Astrocyte (in vitro differentiated cells and primary cell): ENCODE measurements around the gene KRTAP5-5. TPM values are rescaled to one million over a fixed set of nuclear protein-coding genes. Genes with fewer than 3 reads are reported as not detected.
"Not testable (repeated sequence)": the region's sequence is repeated elsewhere in the genome, so short reads cannot be mapped to it uniquely, and the experiment has no call there.

Experiments used
- DNase-seq: peaks from one replicate; pipeline ENCODE4 v3.0.0-alpha.2; 2010; ENCODE audit warnings: low read depth
- FAIRE-seq: peaks from 2 replicates; lab custom pipeline; 2011; peaks lifted over from hg19 to GRCh38; lab: Jason Lieb, UNC
- H2AFZ ChIP-seq: 2 replicates; pipeline ENCODE4 v1.6.0; 2012; ENCODE audit warnings: low read depth, low read length, inconsistent platforms
- H3K27ac ChIP-seq: 2 replicates; pipeline ENCODE4 v1.5.1; 2011; ENCODE audit warnings: low read depth, low read length, inconsistent platforms
- H3K27me3 ChIP-seq: 2 replicates; pipeline ENCODE4 v1.6.0; 2011; ENCODE audit warnings: low read length, inconsistent platforms; ENCODE audit not compliant: insufficient read depth
- H3K36me3 ChIP-seq: 2 replicates; pipeline ENCODE4 v1.5.1; 2011; ENCODE audit warnings: low read length, inconsistent platforms; ENCODE audit not compliant: insufficient read depth
- H3K4me1 ChIP-seq: 2 replicates; pipeline ENCODE4 v1.5.1; 2011; ENCODE audit warnings: low read length, inconsistent platforms; ENCODE audit not compliant: insufficient read depth
- H3K4me2 ChIP-seq: 2 replicates; pipeline ENCODE4 v1.6.0; 2012; ENCODE audit warnings: low read length, inconsistent platforms
- H3K4me3 ChIP-seq: 2 replicates; pipeline ENCODE4 v1.5.1; 2011; ENCODE audit warnings: low read depth, mild to moderate bottlenecking, low read length, inconsistent platforms; ENCODE audit not compliant: insufficient read depth
- H3K79me2 ChIP-seq: 2 replicates; pipeline ENCODE4 v1.6.0; 2012; ENCODE audit warnings: mild to moderate bottlenecking, low read length, inconsistent platforms; ENCODE audit not compliant: insufficient read depth
- H3K9ac ChIP-seq: 2 replicates; pipeline ENCODE4 v1.6.0; 2012; ENCODE audit warnings: mild to moderate bottlenecking, low read length, inconsistent platforms
- H3K9me3 ChIP-seq: 2 replicates; pipeline ENCODE4 v1.5.1; 2012; ENCODE audit warnings: low read depth, mild to moderate bottlenecking, low read length, inconsistent platforms; ENCODE audit not compliant: insufficient read depth
- H4K20me1 ChIP-seq: 2 replicates; pipeline ENCODE4 v1.6.0; 2012; ENCODE audit warnings: low read length, inconsistent platforms; ENCODE audit not compliant: insufficient read depth
- H3K27ac Mint-ChIP-seq: one replicate; pipeline ENCODE4 v1.8.0; 2021; ENCODE audit warnings: mild to moderate bottlenecking, mixed read lengths; ENCODE audit not compliant: unreplicated experiment
- H3K27me3 Mint-ChIP-seq: one replicate; pipeline ENCODE4 v1.8.0; 2021; ENCODE audit warnings: low read depth, mixed read lengths; ENCODE audit not compliant: unreplicated experiment
- H3K36me3 Mint-ChIP-seq: one replicate; pipeline ENCODE4 v1.8.0; 2021; ENCODE audit warnings: low read depth, mixed read lengths; ENCODE audit not compliant: unreplicated experiment
- H3K4me1 Mint-ChIP-seq: one replicate; pipeline ENCODE4 v1.8.0; 2021; ENCODE audit warnings: low read depth, mixed read lengths; ENCODE audit not compliant: unreplicated experiment
- H3K4me3 Mint-ChIP-seq: one replicate; pipeline ENCODE4 v1.8.0; 2021; ENCODE audit warnings: mild to moderate bottlenecking, moderate library complexity, mixed read lengths; ENCODE audit not compliant: unreplicated experiment
- H3K9me3 Mint-ChIP-seq: one replicate; pipeline ENCODE4 v1.8.0; 2021; ENCODE audit warnings: mild to moderate bottlenecking, mixed read lengths; ENCODE audit not compliant: unreplicated experiment
- CTCF ChIP-seq: IDR thresholded peaks from 2 replicates; pipeline ENCODE4 v1.5.1; 2011; ENCODE audit warnings: low read depth, mild to moderate bottlenecking, inconsistent platforms, low read length, moderate library complexity; ENCODE audit not compliant: insufficient read depth
- EZH2 ChIP-seq: IDR thresholded peaks from 2 replicates; pipeline ENCODE4 v1.6.1; 2012; ENCODE audit warnings: mild to moderate bottlenecking, low read length, inconsistent platforms; ENCODE audit not compliant: insufficient read depth
- total RNA-seq: library from RNA; stranded (reverse); gene quantifications from 2 replicates; pipeline ENCODE4 v1.2.1, GENCODE V29; 2021

Gene KRTAP5-5
- total RNA-seq, 1 donor from 2014 or later = not detected

GRCh38 chr11:1659506-1659905, 29.9 kb downstream of the KRTAP5-5 start:
- Histone ChIP-seq H4K20me1 (no peaks in the 10 kb centered on the region), H2AFZ (no peak overlapping the region), H3K4me3 (no peak overlapping the region), H3K4me1 (no peaks in the 10 kb centered on the region), H3K9me3 (no peaks in the 10 kb centered on the region), H3K4me2 (no peak overlapping the region), H3K9ac (no peak overlapping the region), H3K79me2 (no peaks in the 10 kb centered on the region), H3K27me3 (peaks cover 11% of the 10 kb centered on the region), H3K36me3 (no peaks in the 10 kb centered on the region), H3K27ac (no peak overlapping the region)
- Mint-ChIP-seq H3K27ac (no peak overlapping the region), H3K4me3 (no peak overlapping the region), H3K4me1 (no peaks in the 10 kb centered on the region), H3K27me3 (peaks cover 53% of the 10 kb centered on the region), H3K9me3 (no peaks in the 10 kb centered on the region), H3K36me3 (peaks cover 3% of the 10 kb centered on the region)
- no peak for FAIRE-seq
- TF ChIP-seq EZH2 = no peak
- no peak for TF ChIP-seq CTCF
- no peak for DNase-seq

- Mint-ChIP-seq H3K27ac (no peak overlapping the region), H3K4me3 (no peak overlapping the region), H3K27me3 (peaks cover 50% of the 10 kb centered on the region), H3K36me3 (peaks cover 3% of the 10 kb centered on the region), H3K9me3 (no peaks in the 10 kb centered on the region), H3K4me1 (no peaks in the 10 kb centered on the region)
- Histone ChIP-seq H3K27ac (no peak overlapping the region), H3K9me3 (no peaks in the 10 kb centered on the region), H3K27me3 (peaks cover 11% of the 10 kb centered on the region), H3K9ac (no peak overlapping the region), H3K4me1 (no peaks in the 10 kb centered on the region), H2AFZ (no peak overlapping the region), H3K36me3 (no peaks in the 10 kb centered on the region), H3K79me2 (no peaks in the 10 kb centered on the region), H3K4me3 (no peak overlapping the region), H4K20me1 (no peaks in the 10 kb centered on the region), H3K4me2 (no peak overlapping the region)
- no peak for FAIRE-seq
- no peak for TF ChIP-seq CTCF
- TF ChIP-seq EZH2 = no peak
- no peak for DNase-seq
These were observed 30.7 kb downstream of the KRTAP5-5 start for GRCh38 chr11:1660111-1660867.

GRCh38 chr11:1661454-1662269, 32.1 kb downstream of the KRTAP5-5 start:
- H3K4me1 Mint-ChIP-seq, H3K27me3 ChIP-seq, H3K4me2 ChIP-seq, H3K9me3 Mint-ChIP-seq, H2AFZ ChIP-seq, H3K9ac ChIP-seq, H3K4me1 ChIP-seq, H3K27ac Mint-ChIP-seq, H4K20me1 ChIP-seq, H3K27ac ChIP-seq, H3K4me3 Mint-ChIP-seq, DNase-seq, H3K36me3 Mint-ChIP-seq, H3K4me3 ChIP-seq, H3K79me2 ChIP-seq, H3K9me3 ChIP-seq, H3K36me3 ChIP-seq, FAIRE-seq: not testable (repeated sequence)
- H3K27me3 Mint-ChIP-seq = peaks cover 39% of the 10 kb centered on the region

GRCh38 chr11:1662699-1663283, 33.2 kb downstream of the KRTAP5-5 start:
- H3K27ac ChIP-seq, H3K79me2 ChIP-seq, H3K27me3 ChIP-seq, H3K4me1 Mint-ChIP-seq, H4K20me1 ChIP-seq, H3K36me3 ChIP-seq, H3K4me2 ChIP-seq, H3K27ac Mint-ChIP-seq, H3K9ac ChIP-seq, H3K4me3 Mint-ChIP-seq, H3K4me3 ChIP-seq, H2AFZ ChIP-seq, H3K9me3 Mint-ChIP-seq, H3K4me1 ChIP-seq, H3K9me3 ChIP-seq, H3K36me3 Mint-ChIP-seq, DNase-seq, FAIRE-seq: not testable (repeated sequence)
- peaks cover 40% of the 10 kb centered on the region for H3K27me3 Mint-ChIP-seq
